Panc1 (cell line): ENCODE results near the gene VIT. TPM values are rescaled to one million over a fixed set of nuclear protein-coding genes. Genes with fewer than 3 reads are reported as not detected.

ENCODE experiments used
- ATAC-seq: fragments of 200-7000 bp; cut with Tn5 transposase; 2 replicates; pipeline ENCODE4 v1.9.1; 2020; ENCODE audit warnings: mild to moderate bottlenecking, moderate library complexity
- BruUV-seq: library from RNA; stranded (reverse); fragments of 400-500 nt; replicated peaks from 2 replicates; lab custom pipeline; 2021; lab: Mats Ljungman, UMichigan
- CTCF ChIA-PET: fragments of 300-600 bp; sonication (Branson Sonifier 250); formaldehyde crosslinking; loops from one replicate; lab custom pipeline; 2022; ENCODE audit warnings: antibody characterized with exemption; lab: Charles Lee
- POLR2A ChIA-PET: fragments of 300-600 bp; sonication (Branson Sonifier 250); formaldehyde crosslinking; loops from one replicate; lab custom pipeline; 2022; ENCODE audit warnings: antibody characterized with exemption; lab: Charles Lee
- DNase-seq: peaks from one replicate; pipeline ENCODE4 v3.0.0-alpha.2; 2010; ENCODE audit warnings: low read depth, low spot score
- H3K27ac ChIP-seq: 2 replicates; pipeline ENCODE4 v1.5.1; 2011; ENCODE audit warnings: mild to moderate bottlenecking, low read length, inconsistent platforms
- H3K27me3 ChIP-seq: fragments of 200-500 bp; sonication (Bioruptor generic); 2 replicates; pipeline ENCODE4 v1.6.0; 2014; ENCODE audit warnings: low read length, inconsistent platforms; ENCODE audit not compliant: control insufficient read depth, insufficient read depth
- H3K36me3 ChIP-seq: fragments of 200-500 bp; sonication (Bioruptor generic); 2 replicates; pipeline ENCODE4 v1.5.1; 2014; ENCODE audit warnings: inconsistent platforms, mild to moderate bottlenecking, low read length, moderate library complexity; ENCODE audit not compliant: control insufficient read depth, insufficient read depth
- H3K4me1 ChIP-seq: 2 replicates; pipeline ENCODE4 v1.5.1; 2011; ENCODE audit warnings: inconsistent platforms, mild to moderate bottlenecking, low read length, moderate library complexity; ENCODE audit not compliant: control insufficient read depth, insufficient read depth
- H3K4me3 ChIP-seq, 2 experiments: 2 replicates each; pipeline ENCODE4 v1.5.1; 2011 to 2012; ENCODE audit warnings: low read depth in 2 of 2, low read length in 2 of 2, mild to moderate bottlenecking in 2 of 2, inconsistent platforms in 1 of 2, moderate library complexity in 1 of 2
- H3K9me3 ChIP-seq: fragments of 200-500 bp; sonication (Bioruptor generic); 2 replicates; pipeline ENCODE4 v1.5.1; 2014; ENCODE audit warnings: low read depth, mild to moderate bottlenecking, inconsistent platforms, low read length, moderate library complexity; ENCODE audit not compliant: control insufficient read depth, insufficient read depth
- CTCF ChIP-seq: fragments of 450-650 bp; IDR thresholded peaks from 2 replicates; pipeline ENCODE4 v1.5.1; 2017; ENCODE audit warnings: mild to moderate bottlenecking
- POLR2AphosphoS5 ChIP-seq: IDR thresholded peaks from 2 replicates; pipeline ENCODE4 v1.6.1; 2012; ENCODE audit warnings: mild to moderate bottlenecking, low read depth, low read length, moderate library complexity
- REST ChIP-seq, 2 experiments: IDR thresholded peaks; 2 replicates each; pipeline ENCODE4 v1.6.1; 2011 to 2012; ENCODE audit warnings: low read depth in 2 of 2, control low read depth in 1 of 2, low read length in 1 of 2, mild to moderate bottlenecking in 1 of 2, moderate library complexity in 1 of 2; ENCODE audit not compliant: insufficient read depth in 1 of 2
- SIN3A ChIP-seq: IDR thresholded peaks from 2 replicates; pipeline ENCODE4 v1.6.1; 2012; ENCODE audit warnings: low read depth, mild to moderate bottlenecking, low read length, moderate library complexity, borderline replicate concordance; ENCODE audit not compliant: insufficient read depth
- TCF7L2 ChIP-seq: IDR thresholded peaks from 2 replicates; pipeline ENCODE4 v1.6.1; 2011; ENCODE audit warnings: mild to moderate bottlenecking, low read depth, low read length, inconsistent platforms
- in situ Hi-C: cut with HindIII; loops from 2 replicates; pipeline ENCODE4 v1.10.0; 2016; ENCODE audit warnings: low sequenced_read_pairs, low pct_unique_long_range_greater_than_20kb
- intact Hi-C: fragments of 100-400 bp; cut with micrococcal nuclease; formaldehyde crosslinking; loops from one replicate; pipeline ENCODE4 v1.10.0; 2022; ENCODE audit not compliant: unreplicated experiment
- total RNA-seq: library from RNA; stranded (reverse); gene quantifications from one replicate; pipeline ENCODE4 v1.2.1, GENCODE V29; 2021; ENCODE audit not compliant: unreplicated experiment

VIT gene
- total RNA-seq, 1 experiment from 2014 or later, result 0.77 TPM

GRCh38 chr2:36680012-36680411, 16.5 kb upstream of the VIT start:
- ChIA-PET CTCF (no interaction called here), POLR2A (interaction anchor here (0.6 kb wide), 3 partner anchors 17 to 337 kb away, joined by 3 to 6 read pairs (median 4); no protein-coding TSS in a partner anchor)
- H3K4me1 ChIP-seq, result peaks cover 14% of the 10 kb centered on the region
- no peak overlapping the region; the same call in 1 of the 2 replicates for H3K27ac ChIP-seq
- H3K9me3 ChIP-seq, result peaks cover 10% of the 10 kb centered on the region
- H3K4me3 ChIP-seq, result no peak overlapping the region
- intact Hi-C loops, result no loop called here
- TF ChIP-seq SIN3A (no peak), POLR2AphosphoS5 (no peak), REST (IDR thresholded peaks at IDR 0.05; ENCODE audit: insufficient read depth in 1 of 2, low read depth in 2 of 2, low read length in 1 of 2) (no peak), CTCF (no peak), TCF7L2 (no peak)
- in situ Hi-C loops, result no loop called here
- BruUV-seq, result no TSS peak
- H3K27me3 ChIP-seq, result no peaks in the 10 kb centered on the region
- ATAC-seq (no peak), DNase-seq (no peak)
- H3K36me3 ChIP-seq, result no peaks in the 10 kb centered on the region

- Histone ChIP-seq H3K27ac (no peak overlapping the region), H3K4me3 (no peak overlapping the region), H3K4me1 (no peaks in the 10 kb centered on the region; the same call in none of the 2 replicates), H3K27me3 (no peaks in the 10 kb centered on the region), H3K9me3 (peaks cover 10% of the 10 kb centered on the region), H3K36me3 (no peaks in the 10 kb centered on the region)
- in situ Hi-C loops (no loop called here), intact Hi-C loops (no loop called here)
- BruUV-seq, result no TSS peak
- CTCF ChIA-PET, result no interaction called here
- DNase-seq (no peak), ATAC-seq (no peak)
- POLR2A ChIA-PET, result no interaction called here
- TF ChIP-seq REST (IDR thresholded peaks at IDR 0.05; ENCODE audit: insufficient read depth in 1 of 2, low read depth in 2 of 2, low read length in 1 of 2), result no peak
- no peak for TF ChIP-seq TCF7L2
- TF ChIP-seq POLR2AphosphoS5, result no peak
- no peak for TF ChIP-seq CTCF
- no peak for TF ChIP-seq SIN3A
Measured at GRCh38 chr2:36682562-36682961, 13.9 kb upstream of the VIT start.
